Measurements from ENCODE around the gene TDRD7.

TDRD7 gene

DNA sequence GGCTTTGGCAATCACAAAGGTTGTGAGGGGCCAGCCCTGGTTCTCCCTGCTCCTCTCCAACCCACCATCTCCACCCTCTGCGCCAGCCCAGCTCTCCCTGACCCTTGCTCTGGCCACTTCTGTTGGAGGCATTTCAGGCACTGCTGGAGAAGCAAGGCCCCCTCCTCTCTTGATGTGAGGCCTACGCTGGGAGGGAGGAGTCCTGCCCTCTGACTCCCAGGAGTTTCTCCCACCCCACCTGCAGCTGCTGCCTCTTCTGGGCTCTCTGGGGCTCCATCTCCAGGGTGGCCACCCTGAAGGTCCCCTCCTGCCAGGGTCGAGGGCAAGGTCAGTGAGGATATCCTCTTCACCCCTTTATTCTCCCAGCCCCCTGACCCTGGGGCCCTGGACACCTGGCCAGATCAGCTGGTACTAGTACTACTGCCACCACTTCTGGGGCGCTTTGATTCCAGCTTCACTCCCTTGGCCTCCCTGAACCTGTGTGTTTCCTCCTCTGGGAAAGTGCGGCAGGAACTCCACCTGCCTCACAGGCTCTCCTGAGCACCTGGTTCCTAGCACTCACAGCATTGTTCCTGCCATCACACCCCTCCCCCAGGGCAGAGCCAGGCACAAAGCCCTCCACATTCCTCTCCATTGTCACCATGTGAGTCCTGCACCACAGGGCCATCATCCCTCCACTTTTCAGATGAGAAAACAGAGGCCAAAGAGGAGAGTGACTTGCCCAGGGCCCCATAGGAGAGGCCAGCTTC, 23.8 kb upstream of the TDRD7 start:
- DNase-seq (no peak), ATAC-seq (no peak)

GRCh38 chr9:97388721-97389238, 23.1 kb upstream of the TDRD7 start:
- peak; percentile 81 for ATAC-seq
- peak; percentile 58 for DNase-seq

DNA sequence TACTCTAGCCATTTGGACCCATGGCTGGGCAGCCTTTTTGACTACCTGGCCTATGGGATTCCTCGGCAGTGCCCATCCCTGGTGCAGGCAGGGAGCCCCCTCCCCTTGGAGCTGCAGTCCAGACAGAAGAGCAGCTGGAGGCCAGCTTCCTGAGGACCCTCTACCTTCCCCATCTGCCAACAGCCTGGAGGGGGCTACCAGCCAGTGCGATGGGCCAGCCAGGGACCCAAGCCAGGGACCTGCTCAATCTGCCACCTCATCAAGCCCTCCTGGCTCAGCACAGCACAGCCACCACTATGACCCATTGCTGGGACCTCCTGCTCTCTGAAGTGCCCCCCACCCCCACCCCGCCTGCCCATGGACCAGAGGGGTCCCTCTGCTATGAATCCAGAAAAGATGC, 22.6 kb upstream of the TDRD7 start:
- ATAC-seq (no peak), DNase-seq (no peak)

- DNase-seq, result no peak
- no peak for ATAC-seq
Observed at GRCh38 chr9:97390791-97391406, 21.0 kb upstream of the TDRD7 start.

GRCh38 chr9:97394881-97395280, 17.0 kb upstream of the TDRD7 start:
- DNase-seq, result no peak

GRCh38 chr9:97395745-97396144, 16.2 kb upstream of the TDRD7 start:
- DNase-seq (no peak), ATAC-seq (no peak)

More at GRCh38 chr9:97394881-97395280, 17.0 kb upstream of the TDRD7 start:
- no peak for ATAC-seq

DNA sequence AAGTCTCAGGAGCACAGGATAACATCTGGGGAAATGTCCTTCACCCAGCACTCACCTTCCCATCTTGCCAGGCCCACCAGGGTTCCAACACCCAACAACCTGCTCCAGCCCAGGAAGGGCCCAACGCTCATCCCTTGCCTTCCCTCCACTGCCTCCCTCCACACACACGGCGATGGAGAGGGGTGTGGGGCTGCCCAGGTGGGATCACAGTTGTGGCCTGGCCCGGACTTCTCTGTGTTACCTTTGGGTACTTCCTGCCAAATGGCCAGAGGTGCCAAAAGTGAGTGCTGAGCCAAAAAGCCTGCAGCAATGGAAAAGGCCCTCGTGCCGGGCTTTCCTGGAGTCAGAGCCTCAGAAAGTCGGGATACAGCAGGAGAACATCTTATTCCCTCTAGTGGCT, 15.6 kb upstream of the TDRD7 start:
- ATAC-seq, result no peak
- DNase-seq, result no peak

DNA sequence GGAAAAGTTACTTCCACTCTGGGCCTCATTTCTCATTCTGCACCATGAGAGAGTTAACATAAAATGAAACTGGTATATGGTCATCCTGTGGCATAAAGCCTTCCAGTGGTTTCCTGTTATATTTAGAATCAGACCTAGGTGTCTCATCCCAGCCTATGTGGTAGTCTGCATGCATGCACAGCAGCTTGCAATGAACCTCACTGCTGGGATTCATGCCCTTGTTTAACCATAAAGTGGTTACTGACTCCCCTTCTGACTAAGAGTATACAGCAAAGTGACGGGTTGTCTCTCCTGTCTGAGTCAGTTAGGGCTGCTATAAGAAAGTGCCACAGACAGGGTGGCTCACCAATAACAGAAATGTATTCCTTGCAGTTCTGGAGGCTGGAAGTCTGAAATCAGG, 14.7 kb upstream of the TDRD7 start:
- ATAC-seq (peak; percentile 95), DNase-seq (peak; percentile 42)

- DNase-seq (peak; percentile 78), ATAC-seq (peak; percentile 25)
Observed at GRCh38 chr9:97398999-97399758, 12.7 kb upstream of the TDRD7 start.

DNA sequence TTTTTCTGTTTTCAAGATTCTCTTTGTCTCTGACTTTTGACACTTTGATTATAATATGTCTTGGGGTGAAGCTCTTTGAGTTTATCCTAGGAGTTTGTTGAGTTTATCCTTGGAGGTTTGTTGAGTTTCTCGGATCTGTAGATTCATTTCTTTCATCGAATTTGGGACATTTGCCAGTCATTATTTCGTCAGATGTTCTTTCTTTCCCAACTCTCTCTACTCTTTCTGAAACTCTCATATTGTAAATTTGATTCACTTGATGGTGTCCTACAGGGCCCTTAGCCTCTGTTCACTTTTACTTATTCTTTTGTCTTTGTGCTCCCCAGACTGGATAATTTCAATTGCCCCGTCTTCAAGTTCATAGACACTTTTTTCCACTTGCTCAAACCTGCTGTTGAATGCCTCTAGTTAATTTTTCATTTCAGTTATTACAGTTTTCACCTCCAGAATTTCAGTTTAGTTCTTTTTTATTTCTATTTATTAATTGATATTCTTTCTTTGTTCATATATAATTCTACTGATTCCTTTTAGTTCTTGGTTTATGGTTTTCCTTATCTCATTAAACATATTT, 8.1 kb upstream of the TDRD7 start:
- no peak for ATAC-seq
- no peak for DNase-seq

DNA sequence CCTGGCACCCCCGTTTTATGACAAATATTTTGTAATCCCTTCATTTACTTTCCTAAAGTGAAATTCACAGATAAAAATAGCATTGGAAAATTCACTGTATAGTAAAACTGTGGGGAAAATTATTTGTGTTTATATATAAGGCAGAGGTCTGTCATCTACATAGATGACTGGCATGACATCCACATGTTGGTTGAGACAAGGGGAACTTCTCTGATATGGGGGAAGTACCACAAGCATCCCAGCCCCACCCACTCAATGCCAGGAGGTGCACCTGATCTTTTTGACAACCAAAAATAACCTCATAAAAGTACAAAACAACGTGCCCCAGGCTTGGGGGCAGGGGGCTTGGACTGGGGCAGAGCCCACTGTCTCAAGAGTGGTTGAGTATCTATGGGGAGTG, 6.3 kb upstream of the TDRD7 start:
- ATAC-seq, result no peak
- DNase-seq, result no peak

DNA sequence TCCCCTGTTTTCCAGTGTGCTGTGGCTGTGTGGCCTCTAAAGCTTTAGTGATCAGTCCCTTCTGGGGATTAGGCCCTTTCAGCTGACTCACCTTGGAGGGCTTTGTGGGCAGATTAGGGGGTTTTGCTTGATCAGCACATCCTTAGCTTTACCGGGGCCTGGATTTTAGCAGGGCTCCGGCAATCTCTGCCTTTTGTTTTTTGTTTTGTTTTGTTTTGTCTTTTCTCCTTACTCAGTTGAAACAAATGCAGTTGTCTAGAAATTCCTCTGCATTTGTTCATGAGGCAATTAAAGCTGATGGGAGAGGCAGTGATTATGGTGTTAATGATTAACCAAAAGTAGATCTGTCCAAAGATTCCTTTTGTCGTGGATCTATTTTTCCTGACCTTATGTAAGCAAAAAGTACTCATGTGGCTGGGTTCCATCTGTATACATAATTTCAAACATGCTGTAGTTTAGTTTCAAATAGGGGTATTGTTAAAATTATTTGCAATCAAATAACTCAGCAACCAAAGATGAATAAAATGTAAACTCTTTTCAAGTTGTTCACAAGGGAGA, 5.2 kb upstream of the TDRD7 start:
- DNase-seq, result no peak
- no peak for ATAC-seq

GRCh38 chr9:97408562-97408961, 3.3 kb upstream of the TDRD7 start:
- ATAC-seq, result no peak
- no peak for DNase-seq

DNA sequence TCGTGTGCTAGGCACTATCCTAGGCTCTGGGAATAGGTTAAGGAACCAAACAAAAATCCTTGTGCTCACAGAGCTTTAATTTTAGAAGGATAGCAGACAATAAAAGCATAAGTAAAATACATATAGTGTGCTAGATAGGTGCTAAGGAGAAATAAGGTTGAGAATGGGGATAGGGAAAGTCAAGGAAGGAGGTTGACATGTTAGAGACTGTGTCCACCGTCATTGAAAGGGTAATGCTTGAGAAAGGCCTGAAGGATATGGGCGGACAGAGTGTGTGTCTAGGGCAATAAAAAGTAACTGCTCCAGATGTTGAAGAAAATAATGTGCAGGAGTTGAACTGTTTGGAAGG, 482 bp upstream of the TDRD7 start:
- ATAC-seq, result no peak
- DNase-seq, result no peak

DNA sequence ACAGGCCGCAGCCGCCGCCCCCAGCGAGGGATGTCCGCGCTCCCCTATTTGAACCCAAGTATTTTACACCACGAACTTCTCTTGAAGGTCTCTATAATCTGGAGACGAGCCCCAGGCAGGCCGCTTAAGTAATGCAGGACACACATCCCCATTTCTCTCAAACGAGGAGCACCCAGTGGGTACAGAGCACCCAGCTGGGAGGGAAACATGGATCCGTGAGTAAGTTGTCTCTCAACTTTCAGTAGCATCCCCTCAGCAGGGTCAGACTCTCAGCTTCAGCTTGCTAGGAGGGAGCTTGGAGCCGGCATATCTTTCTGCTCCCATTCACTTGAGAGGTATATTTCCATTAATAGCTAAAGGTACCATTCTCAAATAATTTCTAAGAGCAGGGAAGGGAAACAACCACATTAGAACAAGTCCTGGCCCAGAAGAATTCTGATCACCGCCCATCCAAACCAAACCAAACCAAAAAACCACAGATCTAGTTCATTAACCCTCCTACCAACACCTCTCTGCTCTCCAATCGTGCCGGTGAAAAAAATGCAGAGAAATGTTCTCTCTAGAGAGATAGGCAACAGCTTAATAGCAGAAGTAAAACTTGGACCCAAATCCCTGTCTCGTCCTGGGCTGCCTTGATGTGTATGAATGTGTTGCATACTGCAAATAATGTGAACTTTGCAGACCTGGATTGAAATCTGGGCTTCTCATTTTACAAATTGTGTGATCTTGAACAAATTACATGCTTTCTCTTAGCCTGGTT, 910 bp downstream of the TDRD7 start:
- DNase-seq, result no peak
- ATAC-seq, result no peak

- DNase-seq, result no peak
Observed at GRCh38 chr9:97413462-97413861, 1.6 kb downstream of the TDRD7 start.

DNA sequence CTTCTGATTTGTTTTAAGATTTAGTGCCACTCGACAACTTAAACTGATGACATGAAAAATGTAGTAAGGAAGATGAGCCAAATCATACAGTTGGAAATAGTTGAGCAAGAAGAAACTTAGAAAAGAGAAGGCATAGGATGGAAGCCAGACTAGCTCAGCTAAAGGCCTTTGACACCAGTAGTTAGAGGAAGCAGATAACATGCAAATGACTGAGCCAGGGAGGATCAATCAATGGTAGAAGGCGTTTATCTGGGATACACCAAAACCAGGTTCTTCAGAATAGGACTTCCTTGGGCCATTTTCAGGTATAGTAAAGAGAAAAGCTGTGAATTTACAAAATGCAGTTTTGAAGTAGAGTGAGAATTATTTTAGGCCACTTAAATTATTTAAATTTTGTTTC, 3.2 kb downstream of the TDRD7 start:
- ATAC-seq (no peak), DNase-seq (no peak)

More at GRCh38 chr9:97413462-97413861, 1.6 kb downstream of the TDRD7 start:
- ATAC-seq, result no peak

DNA sequence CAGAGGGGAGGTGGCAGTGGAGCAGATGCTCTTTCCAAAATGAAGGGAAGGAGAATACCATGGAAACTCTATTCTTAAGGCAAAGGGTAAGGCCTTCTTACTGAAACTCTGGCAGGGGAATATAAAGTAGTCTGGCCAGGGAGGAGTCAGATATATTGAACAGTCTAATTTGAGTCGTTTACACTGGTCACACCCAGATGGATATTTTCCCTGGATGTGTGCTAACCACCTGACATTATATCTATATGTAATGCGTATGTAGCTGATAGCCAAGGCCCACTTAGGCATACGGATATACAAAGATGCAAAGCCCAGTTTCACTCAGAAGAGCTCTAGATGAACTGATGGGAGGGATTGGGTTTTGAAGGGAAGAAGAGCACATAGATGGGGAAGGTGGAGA, 7.0 kb downstream of the TDRD7 start:
- ATAC-seq, result no peak
- no peak for DNase-seq

- no peak for DNase-seq
- peak; percentile 14 for ATAC-seq
Observed at GRCh38 chr9:97419309-97419867, 7.5 kb downstream of the TDRD7 start.

- DNase-seq (no peak), ATAC-seq (no peak)
Observed at GRCh38 chr9:97425336-97425972, 13.6 kb downstream of the TDRD7 start.

GRCh38 chr9:97425973-97426336, 14.1 kb downstream of the TDRD7 start:
- no peak for ATAC-seq

More at GRCh38 chr9:97425973-97426336, 14.1 kb downstream of the TDRD7 start:
- DNase-seq, result no peak

Measured in stimulated activated naive CD8-positive, alpha-beta T cell treated with anti-CD3 and anti-CD28 coated beads, Interleukin-15, Interleukin-2, amounts not matched to agents 100 U/mL and 50 U/mL, for 24 hours (primary cell).